HG03066 (cell line): ENCODE data around the gene MTSS2.

Experiments used
- ATAC-seq: cut with Tn5 transposase; IDR thresholded peaks from one replicate; pipeline ENCODE4 v1.9.1; 2021; ENCODE audit warnings: low read depth; ENCODE audit not compliant: unreplicated experiment

Gene MTSS2

GRCh38 chr16:70715055-70715858 is 29.4 kb upstream of the MTSS2 start:
- no peak for ATAC-seq

GRCh38 chr16:70714581-70715054 is 28.8 kb upstream of the MTSS2 start:
- no peak for ATAC-seq

GRCh38 chr16:70713824-70714223 is 28.0 kb upstream of the MTSS2 start:
- ATAC-seq, result no peak

- no peak for ATAC-seq
These were observed 27.5 kb upstream of the MTSS2 start for GRCh38 chr16:70713342-70713741.

GRCh38 chr16:70712942-70713341 is 27.1 kb upstream of the MTSS2 start:
- no peak for ATAC-seq

- ATAC-seq, result no peak
These were observed 26.5 kb upstream of the MTSS2 start for GRCh38 chr16:70712359-70712758.

- ATAC-seq, result no peak
These were observed 25.6 kb upstream of the MTSS2 start for GRCh38 chr16:70711211-70712031.

GRCh38 chr16:70710422-70711210 is 24.8 kb upstream of the MTSS2 start:
- ATAC-seq, result no peak

- no peak for ATAC-seq
These were observed 24.1 kb upstream of the MTSS2 start for GRCh38 chr16:70709942-70710341.

- ATAC-seq, result no peak
These were observed 23.6 kb upstream of the MTSS2 start for GRCh38 chr16:70709457-70709856.

- no peak for ATAC-seq
These were observed 22.8 kb upstream of the MTSS2 start for GRCh38 chr16:70708366-70709246.

- no peak for ATAC-seq
These were observed 21.2 kb upstream of the MTSS2 start for GRCh38 chr16:70706948-70707465.

- ATAC-seq, result no peak
These were observed 19.2 kb upstream of the MTSS2 start for GRCh38 chr16:70705056-70705455.

- ATAC-seq, result no peak
These were observed 18.7 kb upstream of the MTSS2 start for GRCh38 chr16:70704586-70704985.

GRCh38 chr16:70703835-70704381 is 18.1 kb upstream of the MTSS2 start:
- no peak for ATAC-seq

GRCh38 chr16:70703041-70703834 is 17.4 kb upstream of the MTSS2 start:
- ATAC-seq, result no peak

GRCh38 chr16:70702624-70703023 is 16.8 kb upstream of the MTSS2 start:
- ATAC-seq, result no peak

GRCh38 chr16:70701998-70702397 is 16.1 kb upstream of the MTSS2 start:
- ATAC-seq, result no peak

GRCh38 chr16:70701596-70701995 is 15.7 kb upstream of the MTSS2 start:
- no peak for ATAC-seq
